ENCODE measurements around the gene DST.
"Not testable (repeated sequence)": the region's sequence is repeated elsewhere in the genome, so short reads cannot be mapped to it uniquely, and the experiment has no call there.

Gene DST

GRCh38 chr6:56570413-56571359 lies 72.0 kb downstream of the DST start:
- DNase-seq: peak; percentile 10

DNA sequence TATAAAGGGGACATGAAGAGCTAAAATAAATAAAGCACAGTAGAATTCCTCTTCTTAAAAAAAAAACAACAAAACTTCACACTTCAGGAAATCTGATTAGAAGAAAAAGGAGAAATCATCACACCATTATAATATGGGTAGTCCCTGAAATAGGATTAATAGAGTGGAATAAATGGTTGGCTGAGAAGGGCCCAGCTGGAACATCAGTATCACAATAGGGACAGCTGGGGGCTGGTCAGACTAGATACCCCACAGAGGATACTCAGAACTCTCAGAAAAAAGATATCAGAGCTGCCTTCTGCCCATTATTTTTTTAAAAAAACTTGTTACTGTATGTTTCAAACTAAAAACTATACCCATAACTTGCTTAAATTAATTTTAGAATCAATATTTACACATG lies 75.2 kb downstream of the DST start:
- no peak for DNase-seq

- DNase-seq: not testable (repeated sequence)
These were observed 80.0 kb downstream of the DST start for GRCh38 chr6:56562730-56563129.

GRCh38 chr6:56556751-56557540 lies 85.7 kb downstream of the DST start:
- DNase-seq: no peak

DNA sequence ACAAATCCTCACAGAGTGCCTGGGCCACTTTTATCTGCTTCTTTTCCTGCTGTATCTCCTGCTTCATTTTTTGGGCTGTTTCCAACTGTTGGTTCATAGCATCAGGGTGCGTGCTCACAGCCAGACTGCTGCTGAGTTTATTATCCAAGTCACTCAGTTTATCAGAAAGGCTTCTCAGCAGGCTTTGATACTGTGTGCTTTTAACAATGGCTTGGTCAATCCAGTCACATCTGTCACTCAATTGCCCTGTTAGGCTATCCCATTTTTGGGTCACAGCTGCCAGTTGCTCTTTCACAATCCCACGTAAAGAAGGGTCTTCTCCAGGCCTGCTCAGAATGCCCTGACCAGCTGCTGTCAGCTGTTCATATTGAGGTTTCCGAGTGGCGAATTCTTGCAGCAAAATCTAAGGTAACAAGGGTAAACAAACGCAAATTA lies 87.2 kb downstream of the DST start:
- DNase-seq: no peak

DNA sequence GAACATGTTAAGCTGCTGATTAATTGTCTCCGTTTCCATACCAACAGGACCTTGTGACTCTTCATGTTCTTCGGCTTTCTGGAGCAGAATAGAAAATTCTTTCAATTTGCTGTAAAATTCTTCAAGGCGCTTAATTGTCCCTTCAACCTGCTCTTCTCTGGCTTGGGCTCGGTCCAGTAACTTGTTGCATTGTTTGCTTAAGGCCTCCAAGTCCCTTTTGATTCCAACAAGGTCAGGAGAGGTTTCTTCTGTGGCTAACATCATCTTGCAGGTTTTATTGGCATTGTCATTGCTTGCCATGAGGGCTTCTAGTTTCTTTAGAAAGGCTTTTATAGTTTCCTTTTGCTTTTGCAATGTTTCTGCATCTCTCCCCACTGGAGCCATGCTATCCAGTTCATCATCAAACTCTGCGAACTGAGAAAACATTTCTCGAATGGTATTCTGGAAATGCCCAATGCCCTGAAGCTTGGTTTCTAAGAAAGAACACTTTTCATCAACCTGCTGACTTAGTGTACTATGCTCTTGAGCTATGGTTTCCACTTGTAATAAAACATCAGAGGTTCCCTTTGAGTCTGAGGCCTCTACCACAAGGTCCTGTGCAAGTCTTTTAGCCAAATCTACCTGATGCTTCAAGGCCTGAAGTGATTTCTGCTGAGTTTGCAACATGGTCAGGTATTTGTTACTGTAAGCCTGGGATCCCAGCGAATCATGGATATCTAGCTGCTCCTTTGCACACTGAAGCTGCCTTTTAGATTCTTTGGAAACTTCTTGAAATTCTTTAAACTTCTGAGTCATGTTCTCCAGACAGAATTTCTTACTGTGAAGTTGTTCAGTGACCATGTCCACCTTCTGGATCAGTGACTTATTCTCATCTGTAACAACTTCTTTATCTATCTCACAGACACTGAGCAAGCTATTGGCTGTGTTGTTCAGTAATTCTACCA lies 90.2 kb downstream of the DST start:
- DNase-seq: no peak

DNA sequence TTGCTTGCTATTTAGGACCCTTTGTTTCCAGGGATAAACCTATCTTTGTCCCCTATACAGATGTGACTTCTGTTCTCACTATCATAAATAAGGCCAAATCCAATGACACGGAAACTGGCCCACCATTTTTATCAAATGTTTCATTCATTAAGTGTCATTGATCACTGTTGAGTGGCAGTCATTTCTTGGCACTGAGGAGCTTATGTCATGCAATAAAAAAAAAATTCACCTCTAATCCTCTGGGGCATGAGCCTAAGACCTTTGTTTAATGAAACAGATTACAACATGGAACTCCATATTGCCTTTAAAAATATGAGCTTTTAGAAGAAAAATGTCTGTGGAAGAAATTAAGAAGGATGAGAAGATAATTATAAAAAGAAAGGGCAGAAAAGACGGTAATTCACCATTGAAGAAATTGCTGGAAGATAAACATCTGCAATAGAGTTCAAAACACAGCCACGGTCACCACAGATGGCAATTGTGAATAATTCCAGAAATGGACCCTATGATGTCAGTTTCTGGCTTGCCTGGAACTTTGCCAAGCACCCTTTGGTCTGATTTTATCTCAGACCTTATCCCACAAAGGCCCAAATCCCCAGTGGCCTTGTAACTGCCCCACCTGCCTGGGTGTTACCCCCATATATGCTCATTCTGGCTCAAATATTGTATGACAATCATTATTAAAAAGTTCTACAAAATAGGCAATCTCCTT lies 91.1 kb downstream of the DST start:
- DNase-seq: no peak

GRCh38 chr6:56550301-56550700 lies 92.4 kb downstream of the DST start:
- no peak for DNase-seq

GRCh38 chr6:56549014-56549413 lies 93.7 kb downstream of the DST start:
- no peak for DNase-seq

- no peak for DNase-seq
These were observed 95.0 kb downstream of the DST start for GRCh38 chr6:56547687-56548086.

DNA sequence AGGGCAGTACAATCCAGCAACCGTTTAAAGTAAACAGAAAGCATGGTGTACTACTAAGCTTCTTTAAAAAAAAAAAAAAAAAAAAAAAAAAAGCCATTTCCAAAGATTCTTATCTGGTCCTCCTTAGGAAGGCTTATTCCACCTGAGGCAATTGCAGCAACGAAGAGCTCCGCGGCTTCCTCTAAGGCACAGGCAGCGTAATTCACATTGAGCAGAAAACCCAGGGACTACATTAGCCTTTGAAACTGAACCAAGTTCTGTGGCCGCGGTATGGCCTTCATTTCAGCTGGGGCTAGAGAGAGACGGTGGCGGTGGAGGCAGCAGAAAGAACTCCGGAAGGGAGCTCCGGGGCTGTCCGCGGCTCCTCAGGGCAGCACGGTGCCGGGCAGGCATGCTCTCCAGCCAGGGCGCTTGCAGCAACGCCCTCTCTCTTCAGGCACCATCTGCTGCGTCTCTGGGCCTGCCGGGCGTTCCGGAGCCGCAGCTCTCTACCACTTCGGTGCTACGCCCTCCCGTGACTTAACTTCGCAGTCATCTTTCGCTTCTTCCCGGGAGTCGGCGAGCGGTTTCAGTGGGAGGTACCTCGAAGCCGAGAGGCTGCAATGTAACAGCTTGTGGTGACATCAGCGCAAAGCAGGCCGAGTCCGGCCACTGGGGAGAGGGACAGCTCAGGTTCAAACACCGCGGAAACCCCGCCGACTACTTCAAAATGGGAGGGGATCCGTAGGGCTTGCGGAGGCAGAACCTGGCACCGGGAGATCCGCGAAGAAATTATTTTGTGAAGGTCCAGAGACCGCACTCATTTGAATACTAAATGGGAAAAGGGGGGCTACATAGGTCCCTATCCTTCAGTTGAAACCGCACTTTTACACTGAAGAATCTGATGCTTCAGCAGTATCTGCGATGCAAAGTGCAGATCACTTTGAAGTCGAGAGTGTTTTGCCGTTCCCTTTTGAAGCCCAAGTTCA lies 100.0 kb downstream of the DST start:
- peak; percentile 82 for DNase-seq

GRCh38 chr6:56541741-56542360 lies 100.8 kb downstream of the DST start:
- DNase-seq: no peak

DNA sequence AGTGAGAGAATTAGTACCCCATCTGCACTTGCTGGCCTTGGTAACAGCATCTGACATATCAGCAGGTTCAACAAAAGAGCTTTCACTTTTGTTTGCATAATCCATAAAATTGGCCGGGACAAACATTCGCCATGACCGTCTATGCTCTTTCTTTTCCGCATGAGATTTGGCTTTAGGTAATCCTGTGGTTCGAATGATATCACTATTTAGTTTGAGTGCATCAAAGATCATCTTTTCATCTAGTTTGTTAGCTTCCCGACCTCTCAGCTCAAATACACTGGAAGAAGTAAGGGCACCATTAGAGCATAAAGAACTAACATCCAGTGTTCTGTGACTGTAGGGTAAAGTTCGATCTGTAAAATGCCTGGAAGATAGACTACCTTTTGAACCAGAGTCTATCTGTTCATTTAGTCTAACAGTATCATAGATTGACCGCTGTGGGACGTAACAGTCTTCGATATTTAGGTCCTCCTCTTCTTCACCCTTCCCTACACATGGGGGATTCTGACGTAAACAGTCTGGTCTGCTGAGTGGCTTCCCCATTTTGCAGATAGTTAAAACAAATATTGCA lies 101.6 kb downstream of the DST start:
- no peak for DNase-seq

DNA sequence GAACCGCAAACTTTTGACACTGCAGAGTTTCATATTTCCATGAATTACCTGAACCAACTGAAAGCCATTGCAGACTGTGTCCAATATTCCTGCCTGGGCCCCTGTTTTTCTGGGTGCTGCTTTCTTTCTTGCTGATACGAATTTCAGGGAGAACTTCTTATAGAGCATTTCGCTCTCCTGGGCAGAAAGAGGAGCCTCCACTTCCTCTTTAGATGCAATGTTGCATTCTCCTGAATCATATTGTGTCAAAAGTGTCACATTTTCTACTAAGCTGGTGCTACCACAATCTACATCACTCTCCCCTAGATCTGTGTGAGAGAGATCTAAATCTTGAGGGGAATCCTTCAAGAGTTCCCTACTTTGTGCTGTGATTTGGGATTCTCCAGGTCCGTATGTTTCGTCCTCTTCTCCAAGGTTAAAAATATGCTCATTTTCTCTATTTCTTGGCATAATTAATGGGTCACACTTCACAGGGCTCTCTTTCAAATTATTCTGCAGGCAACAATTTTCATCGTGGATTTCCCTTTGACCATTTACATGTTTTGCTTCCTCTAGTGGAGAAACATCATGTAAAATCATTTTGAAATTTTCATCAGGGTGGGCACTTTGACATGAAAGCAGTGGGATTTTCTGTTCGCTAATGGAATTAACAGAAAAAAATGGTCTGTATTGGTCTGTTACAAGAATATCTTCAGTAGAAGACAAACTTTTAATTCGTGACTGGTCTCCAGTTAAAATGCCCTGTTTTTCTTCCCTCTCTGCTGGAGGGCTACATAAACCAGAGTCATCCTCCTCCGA lies 102.3 kb downstream of the DST start:
- no peak for DNase-seq

DNA sequence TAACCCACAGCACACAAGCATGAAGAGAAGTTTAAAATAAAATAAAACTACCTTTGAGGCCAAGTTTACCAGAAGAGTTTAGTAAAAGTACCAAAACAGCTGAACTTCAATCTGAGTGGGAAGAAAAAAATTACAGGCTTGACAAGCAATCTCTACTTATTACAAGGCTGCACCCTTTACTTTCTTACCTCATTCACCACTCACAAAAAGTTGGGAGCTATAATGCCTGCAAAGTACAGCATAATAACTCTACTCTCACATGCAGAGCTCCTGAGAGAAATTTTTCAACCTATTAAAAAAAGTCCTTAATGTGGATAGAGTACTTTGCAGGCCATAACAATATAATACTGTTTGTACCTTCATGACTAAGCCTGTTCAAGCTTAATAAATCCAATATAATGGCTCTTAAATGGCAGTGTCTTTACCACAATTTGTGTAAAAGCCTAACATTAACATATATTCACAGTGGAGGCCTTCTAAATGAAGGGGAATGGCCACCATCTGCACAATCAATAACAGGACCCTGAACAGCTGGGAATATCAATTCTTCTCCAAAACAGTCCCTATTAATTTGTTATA lies 103.1 kb downstream of the DST start:
- no peak for DNase-seq

DNA sequence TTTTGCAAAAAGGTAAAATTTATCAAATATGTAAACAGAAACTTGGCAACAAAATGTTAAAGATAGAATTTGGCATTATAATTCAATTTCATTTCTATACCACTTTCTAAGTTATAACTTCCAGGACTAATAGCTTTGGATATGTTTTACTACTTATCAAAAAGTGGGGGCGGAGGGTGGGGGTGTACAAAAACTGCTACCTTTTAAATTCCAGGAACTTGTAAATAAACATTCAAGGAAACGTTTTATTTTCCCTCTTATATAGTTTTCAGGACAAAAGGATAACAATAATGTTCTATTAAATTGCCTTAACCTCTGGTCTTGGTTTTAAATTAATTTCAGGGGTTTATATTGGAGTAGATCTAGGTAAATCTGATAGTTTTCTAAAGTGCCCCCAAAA lies 103.8 kb downstream of the DST start:
- no peak for DNase-seq

- no peak for DNase-seq
These were observed 105.4 kb downstream of the DST start for GRCh38 chr6:56537223-56537770.

DNA sequence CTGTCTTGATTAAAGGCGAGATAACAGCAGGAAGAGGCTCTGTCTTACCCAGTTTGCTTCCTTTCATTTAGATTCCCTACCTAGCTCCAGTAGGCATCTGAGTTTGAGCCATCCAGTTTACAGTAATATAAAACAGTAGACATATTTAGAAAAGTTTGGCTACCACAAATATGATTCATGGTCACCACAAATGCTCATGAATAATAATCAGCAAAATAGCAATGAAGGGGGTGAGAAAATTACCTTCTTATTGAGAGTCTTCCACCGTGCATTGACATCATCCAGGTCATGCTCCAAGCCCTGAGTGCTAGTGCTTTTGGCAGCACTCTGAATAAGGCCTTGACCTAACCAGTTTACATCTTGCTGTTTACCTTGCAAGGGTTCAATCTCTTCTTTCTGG lies 106.2 kb downstream of the DST start:
- no peak for DNase-seq
